Effector CD4-positive, alpha-beta T cell (primary cell): Measurements from ENCODE around the gene SLC6A18. TPM values are rescaled to one million over a fixed set of nuclear protein-coding genes. Genes with fewer than 3 reads are reported as not detected.

ENCODE experiments used
- DNase-seq: peaks from one replicate; pipeline ENCODE4 v3.0.0-alpha.2; 2020
- total RNA-seq: gene quantifications from one replicate; lab custom pipeline; 2026; lab: John Stamatoyannopoulos, UW

Gene SLC6A18, protein sequence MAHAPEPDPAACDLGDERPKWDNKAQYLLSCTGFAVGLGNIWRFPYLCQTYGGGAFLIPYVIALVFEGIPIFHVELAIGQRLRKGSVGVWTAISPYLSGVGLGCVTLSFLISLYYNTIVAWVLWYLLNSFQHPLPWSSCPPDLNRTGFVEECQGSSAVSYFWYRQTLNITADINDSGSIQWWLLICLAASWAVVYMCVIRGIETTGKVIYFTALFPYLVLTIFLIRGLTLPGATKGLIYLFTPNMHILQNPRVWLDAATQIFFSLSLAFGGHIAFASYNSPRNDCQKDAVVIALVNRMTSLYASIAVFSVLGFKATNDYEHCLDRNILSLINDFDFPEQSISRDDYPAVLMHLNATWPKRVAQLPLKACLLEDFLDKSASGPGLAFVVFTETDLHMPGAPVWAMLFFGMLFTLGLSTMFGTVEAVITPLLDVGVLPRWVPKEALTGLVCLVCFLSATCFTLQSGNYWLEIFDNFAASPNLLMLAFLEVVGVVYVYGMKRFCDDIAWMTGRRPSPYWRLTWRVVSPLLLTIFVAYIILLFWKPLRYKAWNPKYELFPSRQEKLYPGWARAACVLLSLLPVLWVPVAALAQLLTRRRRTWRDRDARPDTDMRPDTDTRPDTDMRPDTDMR
- total RNA-seq, result not detected

- DNase-seq, result no peak
These were observed at the start of gene SLC6A18 for GRCh38 chr5:1225081-1225480. TSS of gene SLC6A18 (plus strand) at chr5:1225381. CDS start at chr5:1225478, 97 bp downstream.

DNA sequence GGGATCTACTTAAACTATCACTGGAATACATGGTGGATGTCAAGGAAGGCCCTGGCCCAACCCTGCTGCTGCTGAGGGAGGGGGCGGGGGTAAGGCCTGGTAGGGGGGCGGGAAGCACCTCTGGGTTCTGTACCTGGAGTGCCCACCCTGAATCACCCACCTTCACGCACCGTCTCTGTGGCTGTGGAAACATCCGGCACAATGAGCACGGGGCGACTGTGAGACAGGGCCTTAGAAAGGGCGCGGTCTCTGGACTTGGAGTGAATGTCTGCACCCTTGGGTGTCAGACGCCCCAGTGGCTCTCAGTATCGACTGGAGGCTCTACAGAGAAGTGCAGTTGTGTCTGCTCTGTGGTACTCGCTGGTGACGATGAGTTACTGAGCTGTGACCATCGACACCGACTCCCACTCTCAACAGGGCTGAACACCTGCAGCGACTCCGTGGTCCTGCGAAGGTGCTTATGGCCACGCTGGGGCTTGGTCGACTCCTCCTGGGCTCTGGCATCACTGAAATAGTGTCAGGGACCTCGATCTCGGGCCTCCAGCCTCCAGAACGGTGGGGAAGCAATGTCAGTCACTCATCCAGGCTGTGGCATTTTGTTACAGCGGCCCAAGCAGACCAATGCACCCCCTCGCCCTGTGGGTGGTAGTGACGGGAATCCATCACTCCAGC lies 49.2 kb upstream of the SLC6A18 start:
- DNase-seq, result no peak

GRCh38 chr5:1176473-1177391 lies 48.4 kb upstream of the SLC6A18 start:
- no peak for DNase-seq

DNA sequence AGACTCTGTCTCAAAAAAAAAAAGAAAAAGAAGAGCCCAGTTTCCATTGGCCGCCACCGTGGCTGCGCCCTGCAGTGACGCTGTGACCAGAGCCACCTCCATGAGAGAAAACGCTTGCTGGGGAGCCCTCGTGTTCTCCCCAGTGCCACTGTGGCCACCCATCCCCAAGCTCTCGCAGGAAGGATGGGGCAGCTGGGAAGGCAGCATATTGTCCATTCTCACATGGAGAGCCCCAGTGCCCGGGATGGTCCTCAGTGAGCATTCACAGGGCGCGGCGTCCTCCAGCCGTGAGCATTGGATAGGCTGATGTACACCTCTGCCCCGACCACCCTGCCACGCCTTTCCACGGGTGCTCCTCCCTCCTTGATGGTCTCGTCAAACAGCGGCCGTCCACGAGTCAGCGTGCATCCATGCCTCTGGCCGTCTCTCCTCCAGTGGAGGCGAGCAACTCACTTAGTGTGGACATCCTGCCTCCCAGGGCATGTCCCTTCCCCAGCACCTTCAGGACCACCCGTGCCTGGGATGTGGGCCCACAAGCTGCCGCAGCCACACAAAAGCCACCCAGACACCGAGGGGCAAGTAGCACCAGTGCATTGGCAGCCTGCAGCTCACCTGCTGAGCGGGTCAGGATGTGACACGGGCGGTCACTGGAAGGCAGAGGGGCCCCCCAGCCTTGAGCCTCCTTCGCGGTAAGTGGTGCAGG lies 47.2 kb upstream of the SLC6A18 start:
- DNase-seq, result no peak

GRCh38 chr5:1178529-1179382 lies 46.4 kb upstream of the SLC6A18 start:
- no peak for DNase-seq

DNA sequence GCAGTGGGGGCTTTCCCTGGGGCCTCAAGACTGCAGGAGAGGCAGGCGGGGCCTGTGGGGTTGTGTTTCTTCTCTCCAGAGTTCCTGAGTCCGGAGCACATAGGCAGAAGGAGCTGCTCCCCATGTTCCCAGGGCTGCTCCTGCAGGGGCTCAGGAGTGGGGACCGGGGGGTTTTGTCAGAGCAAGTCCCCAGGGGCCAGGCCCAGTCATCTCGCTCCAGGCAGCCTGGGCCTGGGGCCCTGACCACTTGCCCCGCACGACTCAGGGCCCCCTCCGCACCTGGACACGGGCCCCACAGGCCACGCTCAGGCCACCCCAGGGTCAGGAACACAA lies 45.8 kb upstream of the SLC6A18 start:
- DNase-seq, result no peak

GRCh38 chr5:1180096-1180495 lies 45.1 kb upstream of the SLC6A18 start:
- DNase-seq, result no peak

DNA sequence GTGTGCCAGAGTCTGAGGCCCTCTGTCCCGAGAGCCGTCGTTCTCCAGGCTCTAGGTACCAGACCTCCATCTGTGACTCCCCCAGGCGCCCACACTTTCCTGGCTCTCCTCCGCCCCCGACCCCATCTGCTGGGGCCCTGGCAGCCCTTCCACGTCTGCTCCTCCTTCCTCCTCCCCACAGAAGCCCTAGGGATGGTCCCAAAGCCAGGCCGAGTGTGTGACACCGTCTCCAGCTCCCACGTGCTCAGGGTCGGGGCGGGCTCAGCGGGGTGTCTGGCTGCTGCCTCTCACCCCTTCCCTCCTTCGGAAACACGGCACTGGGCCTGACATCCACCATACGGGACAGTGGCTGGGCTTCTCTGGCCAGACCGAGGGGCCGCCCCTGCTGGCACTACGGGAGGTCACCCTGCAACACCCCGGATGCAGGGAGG lies 44.3 kb upstream of the SLC6A18 start:
- DNase-seq, result no peak

GRCh38 chr5:1181451-1182359 lies 43.5 kb upstream of the SLC6A18 start:
- DNase-seq, result no peak

DNA sequence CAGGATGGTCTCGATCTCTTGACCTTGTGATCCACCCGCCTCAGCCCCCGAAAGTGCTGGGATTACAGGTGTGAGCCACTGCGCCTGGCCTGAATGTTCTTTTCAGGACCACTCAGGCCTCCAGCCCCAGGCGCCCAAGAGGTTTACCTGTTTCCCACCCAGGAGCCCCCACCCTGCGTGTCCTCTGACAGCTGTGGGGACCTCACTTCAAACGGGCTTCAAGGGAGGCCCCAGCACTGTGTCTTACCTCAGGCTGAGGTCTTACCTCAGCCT lies 42.9 kb upstream of the SLC6A18 start:
- DNase-seq, result no peak

DNA sequence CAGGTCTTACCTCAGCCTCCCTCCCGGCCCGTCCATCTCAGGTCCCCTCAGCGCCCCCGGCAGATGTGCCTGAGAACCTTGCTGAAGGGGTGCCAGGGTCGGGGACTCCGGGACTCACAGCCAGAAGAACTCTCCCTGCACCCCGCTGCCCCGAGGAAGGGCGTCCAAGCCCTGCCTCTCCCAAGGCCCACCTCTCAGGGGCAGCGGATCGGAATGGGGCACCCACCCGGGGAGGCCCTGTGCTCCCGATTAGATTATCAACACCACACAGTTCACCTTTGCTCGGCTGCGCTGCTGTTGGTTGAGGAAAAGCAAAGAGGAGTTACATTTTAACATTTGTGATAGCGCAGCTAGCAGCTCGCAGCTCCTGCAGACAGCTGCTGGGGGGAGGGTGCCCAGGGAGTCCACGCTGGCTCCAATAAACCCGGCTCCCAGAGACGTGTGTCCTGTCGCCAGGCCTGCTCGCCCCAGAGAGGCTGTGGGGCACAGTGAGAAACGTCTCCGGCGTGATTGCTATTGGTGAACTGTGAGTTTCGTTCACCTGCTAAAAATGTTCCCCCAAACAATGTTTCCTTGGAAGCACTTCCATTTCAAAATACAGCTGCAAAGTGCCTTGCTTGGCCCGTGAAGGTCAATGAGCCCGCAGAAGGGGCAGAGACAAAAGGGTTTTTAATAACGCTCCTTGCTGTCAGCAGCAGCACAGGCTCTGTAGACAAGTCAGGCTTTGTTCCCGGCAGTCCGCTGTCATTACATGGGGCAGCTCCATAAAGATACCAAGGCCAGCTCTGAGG lies 42.4 kb upstream of the SLC6A18 start:
- no peak for DNase-seq

GRCh38 chr5:1183424-1184162 lies 41.6 kb upstream of the SLC6A18 start:
- DNase-seq, result no peak

DNA sequence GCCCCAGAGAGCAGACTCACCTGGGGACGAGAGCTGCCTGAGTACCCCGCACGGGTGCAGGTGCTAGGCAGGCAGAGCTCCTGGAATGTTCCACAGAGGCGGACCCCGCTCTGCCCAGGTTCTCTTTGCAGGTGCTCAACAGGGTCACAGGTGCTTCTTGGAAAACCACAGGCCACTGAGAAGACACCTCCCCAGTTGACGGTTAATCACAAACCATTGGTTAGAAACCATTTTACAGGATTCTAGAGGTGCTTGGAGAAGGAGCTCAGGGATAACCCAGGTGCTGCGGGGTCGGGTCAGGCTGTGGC lies 41.1 kb upstream of the SLC6A18 start:
- DNase-seq, result no peak

DNA sequence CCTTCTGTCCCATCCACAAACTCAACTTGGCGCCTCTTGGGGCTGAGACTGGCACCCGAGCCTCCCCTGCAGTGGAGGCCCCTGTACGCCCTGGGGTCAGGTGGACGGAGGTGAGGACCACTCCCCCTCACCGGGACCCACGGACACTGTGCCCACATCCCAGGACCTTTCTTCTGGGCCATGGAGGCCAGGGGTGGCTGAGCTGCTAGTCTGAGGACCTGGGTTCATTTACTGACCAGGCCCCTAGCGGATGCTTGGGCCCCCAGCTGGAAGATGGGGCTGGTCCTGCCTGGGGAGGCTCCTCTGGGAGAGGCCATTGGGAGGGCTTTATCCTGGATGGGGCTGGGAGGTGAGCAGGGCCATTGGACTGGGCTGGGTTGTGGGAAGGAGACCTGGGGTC lies 40.7 kb upstream of the SLC6A18 start:
- DNase-seq, result no peak

DNA sequence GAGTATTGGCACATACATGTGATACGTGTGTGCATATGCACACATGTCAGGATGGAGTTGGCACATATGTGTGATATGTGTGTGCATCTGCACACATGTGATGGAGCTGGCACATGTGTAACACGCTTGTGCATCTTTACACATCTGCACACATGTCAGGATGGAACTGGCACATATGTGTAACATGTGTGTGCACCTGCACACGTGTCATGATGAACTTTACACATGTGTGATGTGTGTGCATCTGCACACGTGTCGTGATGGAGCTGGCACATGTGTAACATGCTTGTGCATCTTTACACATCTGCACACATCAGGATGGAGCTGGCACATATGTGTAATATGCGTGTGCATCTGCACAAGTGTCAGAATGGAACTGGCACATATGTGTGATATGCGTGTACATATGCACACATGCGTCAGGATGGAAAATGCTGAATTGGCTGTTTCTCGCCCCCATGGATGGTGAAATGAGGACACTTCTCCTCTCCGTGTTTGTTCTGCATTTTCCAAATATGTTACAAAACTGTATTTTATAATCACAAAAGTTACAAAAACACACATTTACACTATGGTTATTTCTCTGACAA lies 40.0 kb upstream of the SLC6A18 start:
- no peak for DNase-seq

DNA sequence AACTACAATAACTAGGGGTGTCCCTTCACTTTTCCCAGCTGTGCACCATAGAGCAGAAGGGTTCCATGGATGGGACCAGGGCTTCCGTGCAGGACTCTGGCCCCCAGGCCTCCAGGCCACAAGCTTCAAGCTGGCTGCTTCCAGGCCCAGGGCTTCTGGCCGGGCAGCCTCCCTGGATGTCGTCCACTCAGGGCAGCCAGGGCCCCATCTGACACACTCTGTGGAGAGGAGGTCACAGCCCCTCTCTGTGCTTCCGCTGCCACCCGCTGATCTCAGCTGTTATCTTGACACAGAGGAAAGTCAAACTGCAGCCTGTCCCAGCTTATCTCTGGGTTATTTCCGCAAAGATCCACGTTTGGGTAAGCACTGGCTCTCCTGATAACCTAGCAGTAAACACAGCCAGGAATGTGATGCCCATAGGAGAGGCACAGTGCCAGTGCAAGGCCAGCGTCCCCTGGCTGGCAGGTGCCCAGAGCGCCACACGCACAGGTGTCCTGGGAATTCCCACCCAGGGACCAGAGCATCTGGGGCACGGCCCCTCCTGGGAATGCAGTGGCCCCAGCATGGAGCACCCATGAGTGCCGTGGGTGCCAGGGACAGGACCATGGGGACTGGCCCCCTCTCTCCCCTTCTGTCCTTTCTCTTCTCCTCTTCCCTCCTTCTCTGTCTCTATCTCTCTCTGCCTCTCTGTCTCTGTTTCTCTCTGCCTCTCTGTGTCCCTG lies 39.4 kb upstream of the SLC6A18 start:
- DNase-seq, result no peak

GRCh38 chr5:1186351-1187233 lies 38.6 kb upstream of the SLC6A18 start:
- DNase-seq, result no peak
